HEK293 (cell line): ENCODE measurements around the gene SLC48A1.

Experiments
- KLF9 ChIP-seq: fragments of 450-650 bp; formaldehyde crosslinking; IDR thresholded peaks from 2 replicates; pipeline ENCODE4 v1.5.1; 2016; ENCODE audit warnings: missing biosample characterization, missing genetic modification characterization, low read depth
- YY1 ChIP-seq: fragments of 450-650 bp; formaldehyde crosslinking; IDR thresholded peaks from 2 replicates; pipeline ENCODE4 v1.5.1; 2018; ENCODE audit warnings: missing biosample characterization, missing genetic modification characterization
- ZNF16 ChIP-seq: fragments of 450-650 bp; formaldehyde crosslinking; IDR thresholded peaks from 2 replicates; pipeline ENCODE4 v1.5.1; 2016; ENCODE audit warnings: low read depth, missing biosample characterization, missing genetic modification characterization
- ZNF23 ChIP-seq: fragments of 450-650 bp; formaldehyde crosslinking; IDR thresholded peaks from 2 replicates; pipeline ENCODE4 v1.5.1; 2016; ENCODE audit warnings: missing biosample characterization, missing genetic modification characterization, borderline replicate concordance
- ZNF629 ChIP-seq: fragments of 450-650 bp; formaldehyde crosslinking; IDR thresholded peaks from 2 replicates; pipeline ENCODE4 v1.5.1; 2017; ENCODE audit warnings: missing biosample characterization, missing genetic modification characterization
- TF ChIP-seq, protein P1 (sequence below): fragments of 450-650 bp; formaldehyde crosslinking; IDR thresholded peaks from 2 replicates; pipeline ENCODE4 v1.5.1; 2016; ENCODE audit warnings: missing biosample characterization, missing genetic modification characterization

- TF ChIP-seq ZNF23 (no peak), ZNF629 (tag by site-specific recombination) (no peak), KLF9 (tag by site-specific recombination) (no peak), YY1 (no peak), ZNF16 (tag by site-specific recombination) (no peak)
- TF ChIP-seq, protein P1, sequence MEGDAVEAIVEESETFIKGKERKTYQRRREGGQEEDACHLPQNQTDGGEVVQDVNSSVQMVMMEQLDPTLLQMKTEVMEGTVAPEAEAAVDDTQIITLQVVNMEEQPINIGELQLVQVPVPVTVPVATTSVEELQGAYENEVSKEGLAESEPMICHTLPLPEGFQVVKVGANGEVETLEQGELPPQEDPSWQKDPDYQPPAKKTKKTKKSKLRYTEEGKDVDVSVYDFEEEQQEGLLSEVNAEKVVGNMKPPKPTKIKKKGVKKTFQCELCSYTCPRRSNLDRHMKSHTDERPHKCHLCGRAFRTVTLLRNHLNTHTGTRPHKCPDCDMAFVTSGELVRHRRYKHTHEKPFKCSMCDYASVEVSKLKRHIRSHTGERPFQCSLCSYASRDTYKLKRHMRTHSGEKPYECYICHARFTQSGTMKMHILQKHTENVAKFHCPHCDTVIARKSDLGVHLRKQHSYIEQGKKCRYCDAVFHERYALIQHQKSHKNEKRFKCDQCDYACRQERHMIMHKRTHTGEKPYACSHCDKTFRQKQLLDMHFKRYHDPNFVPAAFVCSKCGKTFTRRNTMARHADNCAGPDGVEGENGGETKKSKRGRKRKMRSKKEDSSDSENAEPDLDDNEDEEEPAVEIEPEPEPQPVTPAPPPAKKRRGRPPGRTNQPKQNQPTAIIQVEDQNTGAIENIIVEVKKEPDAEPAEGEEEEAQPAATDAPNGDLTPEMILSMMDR = no peak
These were observed 19.7 kb upstream of the SLC48A1 start for GRCh38 chr12:47753021-47754001.
